DND-41 (cell line): ENCODE results near the gene GABRA5.

Experiments
- ATAC-seq: fragments of 200-7000 bp; cut with Tn5 transposase; 3 replicates; pipeline ENCODE4 v1.9.1; 2021; ENCODE audit warnings: low read depth; ENCODE audit not compliant: insufficient read depth
- DNase-seq: peaks from one replicate; pipeline ENCODE4 v3.0.0-alpha.2; 2020
- H2AFZ ChIP-seq: 2 replicates; pipeline ENCODE4 v1.6.0; 2012; ENCODE audit warnings: low read depth, low read length
- H3K27ac ChIP-seq: 2 replicates; pipeline ENCODE4 v1.5.1; 2012; ENCODE audit warnings: low read length, inconsistent platforms
- H3K27me3 ChIP-seq: fragments of 200-600 bp; sonication (generic); 2 replicates; pipeline ENCODE4 v1.6.0; 2012; ENCODE audit warnings: low read length, mild to moderate bottlenecking, inconsistent platforms; ENCODE audit not compliant: insufficient read depth, poor library complexity
- H3K36me3 ChIP-seq: 2 replicates; pipeline ENCODE4 v1.5.1; 2012; ENCODE audit warnings: low read length, inconsistent platforms; ENCODE audit not compliant: insufficient read depth
- H3K4me1 ChIP-seq: 2 replicates; pipeline ENCODE4 v1.5.1; 2012; ENCODE audit warnings: mild to moderate bottlenecking, low read length; ENCODE audit not compliant: insufficient read depth
- H3K4me2 ChIP-seq: 2 replicates; pipeline ENCODE4 v1.6.0; 2012; ENCODE audit warnings: mild to moderate bottlenecking, moderate library complexity, low read length, inconsistent platforms; ENCODE audit not compliant: insufficient read depth
- H3K4me3 ChIP-seq, 2 experiments: fragments of 200-600 bp in 1 of 2; shearing (Covaris generic) in 1 of 2; 2 replicates each; pipeline ENCODE4 v1.5.1; 2012 to 2016; ENCODE audit warnings: inconsistent platforms in 2 of 2, low read length in 2 of 2, mild to moderate bottlenecking in 2 of 2, low read depth in 1 of 2, moderate library complexity in 1 of 2
- H3K79me2 ChIP-seq: 2 replicates; pipeline ENCODE4 v1.6.0; 2012; ENCODE audit warnings: low read length, inconsistent platforms; ENCODE audit not compliant: insufficient read depth
- H3K9ac ChIP-seq: 2 replicates; pipeline ENCODE4 v1.6.0; 2012; ENCODE audit warnings: low read depth, mild to moderate bottlenecking, inconsistent platforms, low read length, moderate library complexity
- H3K9me3 ChIP-seq: 2 replicates; pipeline ENCODE4 v1.5.1; 2012; ENCODE audit warnings: low read length, moderate library complexity, mild to moderate bottlenecking, inconsistent platforms; ENCODE audit not compliant: insufficient read depth, severe bottlenecking
- H4K20me1 ChIP-seq: 2 replicates; pipeline ENCODE4 v1.6.0; 2012; ENCODE audit warnings: low read length; ENCODE audit not compliant: insufficient read depth
- EZH2 ChIP-seq: IDR thresholded peaks from 3 replicates; pipeline ENCODE4 v1.6.1; 2012; ENCODE audit warnings: borderline replicate concordance, low read depth, mild to moderate bottlenecking, moderate library complexity, low read length, inconsistent platforms; ENCODE audit not compliant: severe bottlenecking
- TF ChIP-seq, protein P1 (sequence below): IDR thresholded peaks from 2 replicates; pipeline ENCODE4 v1.5.1; 2012; ENCODE audit warnings: borderline replicate concordance, low read length, moderate library complexity, mild to moderate bottlenecking; ENCODE audit not compliant: poor library complexity, severe bottlenecking; ENCODE audit errors: extremely low read depth

GABRA5 gene

DNA sequence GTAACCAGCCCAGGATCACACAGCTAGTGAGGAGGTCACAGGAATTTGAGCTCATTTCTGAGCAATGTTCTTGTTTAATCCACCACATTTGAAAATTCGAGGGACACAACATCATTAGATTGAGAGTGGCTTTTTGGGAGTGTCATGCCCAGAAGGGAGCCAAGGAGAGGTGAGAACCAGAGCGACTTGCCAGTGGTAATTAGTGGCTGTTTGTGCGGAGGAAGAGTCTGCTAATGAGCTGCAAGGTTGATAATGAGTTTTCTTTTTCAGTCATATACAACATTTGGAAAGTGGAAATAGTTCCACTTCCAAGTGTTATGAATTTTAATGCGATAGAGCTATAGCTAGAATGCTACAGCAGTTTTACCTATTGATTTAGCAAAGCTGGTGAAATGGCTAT, 19.7 kb downstream of the GABRA5 start:
- Histone ChIP-seq H3K27me3 (no peaks in the 10 kb centered on the region), H3K4me1 (no peaks in the 10 kb centered on the region), H3K36me3 (no peaks in the 10 kb centered on the region), H3K4me2 (no peak overlapping the region), H3K27ac (no peak overlapping the region), H3K79me2 (no peaks in the 10 kb centered on the region), H3K9me3 (no peaks in the 10 kb centered on the region), H3K4me3 (no peak overlapping the region), H3K9ac (no peak overlapping the region), H4K20me1 (no peaks in the 10 kb centered on the region), H2AFZ (no peak overlapping the region)
- no peak for ATAC-seq
- DNase-seq: no peak
- TF ChIP-seq, protein P1, sequence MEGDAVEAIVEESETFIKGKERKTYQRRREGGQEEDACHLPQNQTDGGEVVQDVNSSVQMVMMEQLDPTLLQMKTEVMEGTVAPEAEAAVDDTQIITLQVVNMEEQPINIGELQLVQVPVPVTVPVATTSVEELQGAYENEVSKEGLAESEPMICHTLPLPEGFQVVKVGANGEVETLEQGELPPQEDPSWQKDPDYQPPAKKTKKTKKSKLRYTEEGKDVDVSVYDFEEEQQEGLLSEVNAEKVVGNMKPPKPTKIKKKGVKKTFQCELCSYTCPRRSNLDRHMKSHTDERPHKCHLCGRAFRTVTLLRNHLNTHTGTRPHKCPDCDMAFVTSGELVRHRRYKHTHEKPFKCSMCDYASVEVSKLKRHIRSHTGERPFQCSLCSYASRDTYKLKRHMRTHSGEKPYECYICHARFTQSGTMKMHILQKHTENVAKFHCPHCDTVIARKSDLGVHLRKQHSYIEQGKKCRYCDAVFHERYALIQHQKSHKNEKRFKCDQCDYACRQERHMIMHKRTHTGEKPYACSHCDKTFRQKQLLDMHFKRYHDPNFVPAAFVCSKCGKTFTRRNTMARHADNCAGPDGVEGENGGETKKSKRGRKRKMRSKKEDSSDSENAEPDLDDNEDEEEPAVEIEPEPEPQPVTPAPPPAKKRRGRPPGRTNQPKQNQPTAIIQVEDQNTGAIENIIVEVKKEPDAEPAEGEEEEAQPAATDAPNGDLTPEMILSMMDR: no peak
- TF ChIP-seq EZH2: no peak

DNA sequence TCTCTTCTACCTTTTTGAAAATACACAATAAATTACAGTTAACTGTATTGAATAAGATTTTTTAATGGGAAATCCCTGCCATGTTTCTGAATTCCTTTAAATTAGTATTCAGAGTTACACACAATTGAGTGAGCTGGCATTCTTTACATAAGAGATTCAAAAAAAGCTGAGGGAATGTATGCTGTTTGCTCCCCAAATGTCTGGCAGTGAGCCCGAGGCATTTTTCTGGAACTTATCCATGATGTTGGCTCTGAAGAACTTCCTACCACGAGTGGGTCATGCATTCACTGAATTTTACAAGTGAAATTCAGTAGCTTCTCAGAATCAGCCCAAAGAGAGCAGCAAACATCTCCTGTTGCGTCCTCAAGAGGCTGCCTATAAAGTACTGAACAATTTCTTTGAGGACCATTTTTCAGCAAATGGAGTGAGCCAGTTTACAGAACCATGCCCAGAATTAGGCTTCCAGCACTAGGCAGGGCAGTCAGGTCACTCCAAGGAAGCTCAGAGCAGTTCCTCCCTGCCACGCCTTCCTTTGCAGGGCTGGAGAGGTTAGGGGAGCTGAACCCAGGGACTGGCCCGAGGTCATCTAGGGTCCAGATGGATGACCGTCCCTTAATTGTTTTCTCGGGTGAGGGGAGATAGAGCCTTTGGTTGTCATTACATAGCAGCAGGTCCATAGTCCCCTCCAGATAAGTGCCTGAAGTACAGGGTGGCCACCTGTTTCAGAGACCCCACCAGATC, 21.2 kb downstream of the GABRA5 start:
- DNase-seq: no peak

DNA sequence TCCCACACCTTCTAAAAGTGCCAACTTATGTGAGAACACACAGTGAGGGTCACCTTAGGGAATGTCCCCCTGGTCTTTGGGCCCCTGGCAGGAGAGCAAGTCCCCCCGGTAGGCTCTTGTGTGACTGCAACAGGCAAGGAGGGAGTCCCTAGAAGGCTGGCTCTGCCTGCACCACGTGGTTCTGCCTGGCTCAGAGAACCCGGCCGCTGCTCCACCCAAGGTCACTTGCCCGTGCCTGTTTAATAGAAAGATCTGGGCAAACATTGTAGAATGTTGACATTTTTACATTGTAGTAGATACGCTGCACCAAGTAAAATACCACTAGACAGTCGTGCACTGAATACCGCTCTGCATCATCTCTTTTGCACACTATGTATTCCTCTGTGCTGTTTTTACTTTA, 21.9 kb downstream of the GABRA5 start:
- DNase-seq (no peak), ATAC-seq (no peak)
- H3K27ac ChIP-seq: no peak overlapping the region

More for the DNA sequence above, 21.2 kb downstream of the GABRA5 start:
- TF ChIP-seq, protein P1: no peak
- no peak for TF ChIP-seq EZH2
- Histone ChIP-seq H3K4me3 (no peak overlapping the region), H2AFZ (no peak overlapping the region), H3K4me1 (no peaks in the 10 kb centered on the region), H3K9ac (no peak overlapping the region), H3K9me3 (no peaks in the 10 kb centered on the region), H3K36me3 (no peaks in the 10 kb centered on the region), H4K20me1 (no peaks in the 10 kb centered on the region), H3K27ac (no peak overlapping the region), H3K79me2 (no peaks in the 10 kb centered on the region), H3K4me2 (no peak overlapping the region), H3K27me3 (no peaks in the 10 kb centered on the region)
- no peak for ATAC-seq

More for the DNA sequence above, 21.9 kb downstream of the GABRA5 start:
- no peak for TF ChIP-seq EZH2
- TF ChIP-seq, protein P1: no peak
- no peaks in the 10 kb centered on the region for H3K9me3 ChIP-seq
- H3K27me3 ChIP-seq: no peaks in the 10 kb centered on the region
- H2AFZ ChIP-seq: no peak overlapping the region
- no peaks in the 10 kb centered on the region for H3K4me1 ChIP-seq
- no peaks in the 10 kb centered on the region for H3K79me2 ChIP-seq
- no peaks in the 10 kb centered on the region for H4K20me1 ChIP-seq
- no peak overlapping the region for H3K4me3 ChIP-seq
- no peaks in the 10 kb centered on the region for H3K36me3 ChIP-seq
- H3K4me2 ChIP-seq: no peak overlapping the region
- H3K9ac ChIP-seq: no peak overlapping the region
